DMS79 (cell line): ENCODE measurements around the gene KCNQ1.

ENCODE experiments used
- DNase-seq: peaks from one replicate; lab custom pipeline; 2025; lab: John Stamatoyannopoulos, UW

The KCNQ1 gene

DNA sequence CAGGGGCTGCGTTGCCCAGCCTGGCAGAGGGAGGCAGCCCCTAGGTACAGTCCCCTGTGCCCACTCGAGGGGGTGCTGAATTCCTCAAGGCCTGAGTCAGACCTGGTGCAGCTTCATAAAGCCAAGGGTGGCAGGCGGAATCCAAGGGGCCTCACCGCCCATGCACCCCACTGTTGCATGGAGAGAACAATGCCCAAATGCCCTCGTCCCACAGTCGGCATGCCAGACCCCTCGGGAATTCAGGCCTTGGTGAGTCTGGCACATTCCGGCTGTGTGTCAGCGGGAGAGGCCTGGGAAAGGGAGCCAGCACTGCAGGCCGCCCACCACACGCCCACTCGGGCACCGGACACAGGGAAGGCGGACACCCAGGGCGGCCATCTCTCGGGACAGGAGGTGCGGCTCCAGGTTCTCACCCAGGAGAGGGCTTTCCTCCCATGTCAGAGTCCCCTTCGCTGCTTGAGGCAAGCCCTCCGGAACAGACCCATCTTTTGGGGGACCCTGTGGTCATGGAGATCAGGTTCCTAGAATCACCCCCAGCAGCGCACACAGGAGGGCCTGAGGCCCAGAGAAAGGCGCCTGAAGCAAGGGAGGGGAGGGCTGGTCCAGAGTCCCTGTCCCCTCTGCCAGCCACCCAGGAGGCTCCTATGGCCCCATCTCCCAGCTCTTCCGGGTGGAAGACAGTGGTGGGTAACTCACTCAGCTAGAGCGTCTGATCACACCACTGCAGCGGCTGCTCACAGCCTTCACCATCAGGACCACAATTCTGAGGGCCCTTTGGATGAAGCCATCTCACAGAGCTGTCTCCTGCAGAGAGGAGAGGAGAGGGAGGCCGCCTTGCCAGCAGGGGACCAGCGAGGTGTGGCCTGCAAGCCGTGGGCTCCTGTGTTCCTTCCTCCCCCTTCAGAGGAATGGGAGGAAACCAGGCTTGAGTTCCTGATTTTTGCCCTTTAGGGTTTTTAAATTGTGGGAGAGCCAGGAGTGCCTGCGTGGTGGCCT is 286.6 kb downstream of the KCNQ1 start:
- no peak for DNase-seq

DNA sequence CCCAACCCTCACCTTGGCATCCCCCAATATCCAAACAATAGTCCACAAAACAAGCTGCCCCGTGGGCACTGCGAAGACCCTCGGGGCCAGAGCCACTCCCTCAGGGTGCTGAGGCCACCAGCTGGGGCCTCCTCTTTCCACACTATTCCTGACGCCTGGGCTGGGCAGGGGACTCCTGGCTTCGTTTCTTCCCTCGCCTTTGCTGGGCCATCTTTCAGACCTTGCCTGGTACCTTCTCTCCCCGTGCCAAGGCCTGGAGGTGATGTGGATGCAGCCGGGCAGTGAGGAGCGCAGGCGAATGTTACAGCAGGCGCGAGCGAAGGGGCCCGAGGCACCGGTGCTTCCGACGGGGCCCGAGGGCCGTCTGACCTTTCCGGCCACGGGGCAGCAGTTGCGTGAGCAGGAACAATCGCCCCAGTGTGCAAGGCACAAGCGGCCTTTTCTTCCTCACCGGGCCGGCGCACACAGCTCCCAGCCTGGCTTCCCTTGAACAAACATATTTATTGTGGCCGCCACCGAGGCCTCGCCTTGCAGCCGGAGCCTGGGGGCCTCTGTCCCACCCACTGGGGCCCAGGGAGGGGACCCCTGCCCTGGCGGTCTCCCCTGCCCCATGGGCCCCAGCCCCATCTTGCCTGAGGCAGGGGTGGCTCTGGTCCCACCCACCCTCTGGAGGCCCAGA is 287.6 kb downstream of the KCNQ1 start:
- no peak for DNase-seq

GRCh38 chr11:2732940-2733628 is 288.3 kb downstream of the KCNQ1 start:
- no peak for DNase-seq

DNA sequence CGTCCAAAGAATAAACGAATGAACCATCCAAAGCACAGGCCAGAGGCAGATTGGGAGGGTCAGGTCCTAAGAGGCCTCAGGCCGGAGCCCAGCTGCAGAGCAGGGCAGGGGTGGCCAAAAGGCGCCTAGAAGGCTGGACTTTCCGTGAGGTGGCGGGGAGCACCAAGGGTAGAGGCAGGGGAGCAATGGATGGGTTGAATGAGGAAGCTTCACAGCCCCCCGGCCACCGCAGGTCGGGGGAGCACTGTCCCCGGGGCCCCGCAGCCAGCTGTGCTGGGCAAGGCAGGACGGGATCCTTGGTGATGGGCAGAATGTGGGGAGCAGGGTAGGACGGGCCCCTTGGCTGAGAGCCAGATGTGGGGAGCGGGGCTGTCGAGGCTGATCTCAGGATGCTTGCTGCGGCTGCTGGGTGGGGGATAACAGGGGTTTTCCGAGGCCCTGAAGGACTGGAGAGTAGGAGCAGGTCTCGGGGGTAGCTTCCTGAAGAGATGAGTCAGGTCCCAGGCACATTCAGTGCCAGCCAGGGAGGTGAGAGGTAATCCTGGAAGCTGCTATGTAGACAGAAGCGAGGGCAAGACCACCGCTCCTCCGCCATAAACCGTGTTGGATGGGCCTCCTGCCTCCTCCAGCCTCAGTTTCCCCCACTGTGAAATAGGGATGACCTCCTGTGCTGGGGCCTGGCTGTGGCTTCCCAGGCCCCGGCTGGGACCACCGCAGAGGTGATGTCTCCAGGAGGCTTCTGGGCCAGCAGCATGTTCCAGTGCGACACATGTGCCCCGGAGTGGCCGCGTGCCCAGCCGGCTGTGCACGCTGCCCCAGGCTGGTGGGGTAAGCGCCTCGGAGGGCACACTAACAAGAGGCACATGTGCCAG is 289.6 kb downstream of the KCNQ1 start:
- DNase-seq, result no peak

- DNase-seq, result no peak
Observed at GRCh38 chr11:2735053-2735589, 290.3 kb downstream of the KCNQ1 start.

- no peak for DNase-seq
Observed at GRCh38 chr11:2736577-2737225, 291.9 kb downstream of the KCNQ1 start.

DNA sequence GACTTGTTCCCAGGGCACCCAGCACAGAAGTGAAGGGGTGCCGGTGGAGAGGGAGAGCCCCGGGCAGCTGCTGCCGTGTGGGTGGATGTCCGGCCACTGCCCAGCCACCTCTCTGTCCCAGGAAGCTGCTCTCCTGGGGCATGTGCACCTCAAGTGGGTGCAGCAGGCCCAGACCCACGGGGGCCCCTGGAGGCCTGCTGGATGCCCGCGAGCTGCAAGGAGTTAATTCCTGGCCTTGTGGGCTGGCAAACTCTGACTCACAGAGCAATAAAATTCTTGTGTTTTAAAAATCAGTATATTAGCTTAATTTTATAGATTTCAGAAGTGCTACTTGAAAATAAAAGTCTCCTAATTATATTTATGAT is 292.4 kb downstream of the KCNQ1 start:
- DNase-seq, result no peak

GRCh38 chr11:2737866-2738265 is 293.1 kb downstream of the KCNQ1 start:
- no peak for DNase-seq

GRCh38 chr11:2738551-2739431 is 294.0 kb downstream of the KCNQ1 start:
- DNase-seq, result no peak

DNA sequence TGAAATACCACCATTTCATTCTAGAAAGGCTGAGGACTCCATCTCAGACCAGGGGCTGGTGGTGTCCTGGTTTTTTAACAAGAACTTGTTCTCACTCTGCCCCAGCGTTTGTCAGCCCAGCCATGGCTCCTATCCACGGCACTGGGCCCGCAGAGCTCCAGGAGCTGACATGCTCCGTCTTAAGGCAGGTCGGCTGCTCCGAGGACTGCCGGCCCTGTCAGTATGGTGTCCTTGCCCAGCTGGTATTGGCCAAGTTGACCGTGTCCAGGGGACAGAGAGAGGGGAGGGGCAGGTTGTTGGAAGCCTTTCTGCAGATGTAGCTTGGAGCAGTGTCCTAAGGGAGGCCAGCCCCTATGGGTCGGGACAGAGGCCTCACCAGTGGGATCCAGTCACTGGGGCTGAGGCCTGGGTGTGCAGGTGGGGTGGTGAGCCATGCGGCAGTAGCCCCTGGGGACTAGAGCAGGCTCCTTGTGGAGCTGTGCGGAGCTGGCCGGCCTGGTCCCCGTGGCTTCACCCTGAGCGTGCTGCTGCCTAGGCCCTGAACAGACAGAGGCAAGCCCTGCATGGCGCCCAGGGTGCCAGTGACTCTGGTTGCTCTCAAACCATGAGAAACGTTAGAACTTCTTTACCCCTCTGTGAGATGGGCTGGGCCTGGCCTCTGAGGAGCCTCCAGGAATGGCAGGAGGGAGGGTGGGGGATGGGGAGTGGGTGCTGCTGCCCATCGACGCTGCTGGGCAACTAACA is 294.9 kb downstream of the KCNQ1 start:
- no peak for DNase-seq

DNA sequence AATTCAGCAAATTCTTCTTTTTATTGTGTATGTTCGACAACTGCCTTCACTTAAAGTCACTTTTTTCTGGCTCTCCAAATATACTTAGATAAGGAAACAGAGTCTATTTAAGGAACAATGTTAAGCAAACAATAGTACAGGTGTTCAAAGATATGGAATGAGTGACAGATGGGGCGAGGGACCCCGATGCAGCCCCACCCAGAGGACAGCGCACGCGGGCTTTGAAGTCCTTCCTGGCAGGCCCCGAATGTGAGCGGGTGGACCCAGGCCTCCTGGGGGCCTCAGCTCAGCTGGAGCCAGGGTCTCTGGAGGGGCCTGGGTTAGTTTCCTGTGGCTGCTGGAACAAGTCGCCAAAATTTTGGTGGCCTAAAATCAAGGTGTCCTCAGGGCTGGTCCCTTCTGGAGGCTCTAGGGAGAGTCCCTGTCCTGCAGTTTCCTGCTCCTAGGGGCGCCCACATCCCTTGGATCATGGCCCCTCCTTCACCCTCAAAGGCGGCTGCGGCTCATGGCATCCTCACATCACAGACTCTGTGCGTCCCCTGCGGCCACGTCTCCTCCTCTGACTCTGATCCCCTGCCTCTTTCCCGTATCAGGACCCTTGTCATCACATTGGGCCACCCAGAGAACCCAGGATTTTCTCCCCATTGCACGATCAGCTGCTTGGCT is 295.6 kb downstream of the KCNQ1 start:
- no peak for DNase-seq

GRCh38 chr11:2741006-2741376 is 296.2 kb downstream of the KCNQ1 start:
- no peak for DNase-seq

DNA sequence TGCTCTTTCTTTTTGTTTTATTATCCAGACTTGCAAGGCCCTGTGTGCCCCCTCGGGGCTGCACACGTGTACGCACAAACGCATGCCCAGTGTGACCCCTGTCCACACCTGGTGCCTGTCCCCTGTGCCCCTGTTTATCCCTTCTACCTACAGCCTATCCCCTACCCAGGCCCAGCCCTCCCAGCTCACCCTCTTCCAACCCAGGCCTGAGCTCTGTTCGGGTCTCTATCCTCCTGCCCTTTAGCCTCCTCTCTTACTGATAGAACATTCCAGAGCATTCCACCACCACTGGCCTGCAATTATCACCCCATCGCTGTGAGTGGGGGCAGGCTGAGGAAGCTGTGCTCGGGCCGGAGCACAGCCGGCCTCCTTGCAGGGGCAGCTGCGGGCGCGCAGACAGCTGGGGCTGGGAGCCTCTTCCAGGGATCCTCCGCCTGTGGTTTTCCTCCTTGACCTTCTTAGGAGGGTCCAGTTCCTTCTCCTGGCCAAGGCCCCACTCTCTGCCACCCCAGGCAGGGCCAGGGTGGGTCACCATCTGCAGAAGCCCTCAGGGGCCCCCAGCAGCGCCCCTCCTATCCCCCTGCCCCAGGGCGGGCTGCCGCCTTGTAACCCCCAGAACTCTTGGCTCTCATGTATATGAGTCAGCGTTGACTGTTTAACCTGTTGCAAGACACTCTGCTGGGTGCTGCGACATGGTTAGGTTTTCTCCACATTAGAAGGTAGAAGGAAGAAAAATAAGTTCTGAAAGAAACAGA is 296.7 kb downstream of the KCNQ1 start:
- DNase-seq, result no peak

DNA sequence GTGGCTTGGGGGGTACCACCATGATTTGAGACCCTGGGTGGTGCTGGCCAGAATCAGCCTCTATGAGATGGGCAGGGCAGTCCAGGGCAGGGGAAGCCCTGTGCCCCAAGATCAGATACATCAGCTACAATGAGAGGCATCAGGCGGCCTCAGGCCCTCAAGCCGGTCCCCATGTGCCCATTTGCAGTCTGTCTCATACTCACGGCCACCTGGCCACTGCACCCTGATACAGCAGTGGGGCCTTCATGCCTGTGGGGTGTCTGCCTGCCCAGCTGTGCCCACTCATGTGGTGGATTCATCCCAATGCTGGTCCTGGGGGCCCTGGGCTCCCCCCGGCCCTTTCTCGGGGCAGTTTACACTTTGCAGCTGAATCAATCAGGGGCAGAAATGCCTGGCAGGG is 297.4 kb downstream of the KCNQ1 start:
- DNase-seq, result no peak

DNA sequence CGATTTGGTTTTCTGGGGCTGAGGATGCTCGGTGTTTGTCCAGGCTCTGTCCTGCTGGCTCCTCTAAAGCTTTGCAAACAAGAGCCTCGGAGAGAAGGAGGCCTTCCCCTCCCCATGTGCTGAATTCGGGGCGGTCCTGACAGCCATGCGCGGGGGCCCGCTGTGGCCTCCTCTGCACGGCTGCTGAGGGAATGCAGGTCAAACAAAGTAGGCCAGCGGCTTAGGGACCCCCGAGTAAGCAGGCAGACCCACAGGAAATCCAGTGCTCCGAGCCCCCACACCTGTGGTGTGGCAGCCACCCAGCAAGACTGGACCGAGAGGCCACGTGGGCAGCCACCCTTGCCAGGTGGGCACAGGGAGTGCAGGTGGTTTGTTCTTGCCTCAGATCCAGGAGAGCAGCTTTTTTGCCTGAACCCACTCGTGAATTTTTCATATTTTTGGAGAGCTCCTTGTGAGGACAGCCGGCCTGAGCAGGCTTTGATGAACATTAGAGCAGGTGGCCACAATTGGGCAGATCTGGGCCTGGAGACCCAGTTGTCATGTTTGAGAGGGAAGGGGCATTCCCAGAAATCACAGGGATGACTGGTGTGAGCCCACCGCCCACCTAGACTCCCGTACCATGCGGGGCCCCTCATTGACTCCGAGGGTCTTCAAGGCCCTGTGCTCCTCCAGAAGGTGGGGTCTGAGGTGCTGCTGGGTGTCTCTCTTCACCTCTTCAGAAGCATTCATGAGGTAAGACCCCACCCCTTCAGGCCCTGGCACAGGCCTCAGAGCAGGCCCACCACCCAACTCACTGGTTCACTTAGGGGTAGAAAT is 298.0 kb downstream of the KCNQ1 start:
- DNase-seq, result no peak

- no peak for DNase-seq
Observed at GRCh38 chr11:2743427-2744110, 298.8 kb downstream of the KCNQ1 start.
